Cerebellar nuclear complex (tissue), 1 donor: ENCODE measurements around the gene RGL3.
"Not testable (repeated sequence)": the region's sequence is repeated elsewhere in the genome, so short reads cannot be mapped to it uniquely, and the experiment has no call there.

Experiments
- DNase-seq, 2 experiments: peaks; one replicate each; lab custom pipeline; 2025; lab: John Stamatoyannopoulos, UW

Gene RGL3

GRCh38 chr19:11361771-11362731 is 57.1 kb downstream of the RGL3 start:
- DNase-seq, result no peak

- no peak for DNase-seq
Observed at GRCh38 chr19:11361037-11361770, 57.9 kb downstream of the RGL3 start.

GRCh38 chr19:11359421-11359820 is 59.7 kb downstream of the RGL3 start:
- DNase-seq, result no peak

GRCh38 chr19:11356676-11357550 is 62.2 kb downstream of the RGL3 start:
- DNase-seq, result no peak

GRCh38 chr19:11356074-11356397 is 63.1 kb downstream of the RGL3 start:
- DNase-seq, result no peak

GRCh38 chr19:11355160-11356073 is 63.7 kb downstream of the RGL3 start, which contains the start of gene PLPPR2:
Gene PLPPR2, plus strand, starts transcription at chr19:11355432. Its CDS starts 2,242 bp downstream, at chr19:11357674.
- DNase-seq, result peak; percentile 39 to 69

- DNase-seq, result not testable (repeated sequence)
Observed at GRCh38 chr19:11354102-11354501, 65.0 kb downstream of the RGL3 start.

- DNase-seq, result no peak
Observed at GRCh38 chr19:11349171-11349570, 69.9 kb downstream of the RGL3 start.

- no peak for DNase-seq
Observed at GRCh38 chr19:11347546-11348039, 71.5 kb downstream of the RGL3 start.

- DNase-seq, result peak; percentile 92 to 96
Observed at GRCh38 chr19:11346104-11346940, 72.8 kb downstream of the RGL3 start, which contains the start of the genes CCDC159 and TMEM205. Gene CCDC159, plus strand, starts transcription at chr19:11346519. Its CDS starts 88 bp downstream, at chr19:11346607. Gene TMEM205, minus strand, starts transcription at chr19:11346268. Its CDS starts 649 bp downstream, at chr19:11345619.

GRCh38 chr19:11345122-11345803 is 73.9 kb downstream of the RGL3 start:
- no peak for DNase-seq
